ENCODE data around the gene HEMK1. TPM values are rescaled to one million over a fixed set of nuclear protein-coding genes. Genes with fewer than 3 reads are reported as not detected.

Gene HEMK1
- total and polyA plus RNA-seq, 2 of the 8 experiments (the other 6 are each of a cell fraction or from before 2014, with no cell fraction given), result 9.7 to 10.6 TPM

DNA sequence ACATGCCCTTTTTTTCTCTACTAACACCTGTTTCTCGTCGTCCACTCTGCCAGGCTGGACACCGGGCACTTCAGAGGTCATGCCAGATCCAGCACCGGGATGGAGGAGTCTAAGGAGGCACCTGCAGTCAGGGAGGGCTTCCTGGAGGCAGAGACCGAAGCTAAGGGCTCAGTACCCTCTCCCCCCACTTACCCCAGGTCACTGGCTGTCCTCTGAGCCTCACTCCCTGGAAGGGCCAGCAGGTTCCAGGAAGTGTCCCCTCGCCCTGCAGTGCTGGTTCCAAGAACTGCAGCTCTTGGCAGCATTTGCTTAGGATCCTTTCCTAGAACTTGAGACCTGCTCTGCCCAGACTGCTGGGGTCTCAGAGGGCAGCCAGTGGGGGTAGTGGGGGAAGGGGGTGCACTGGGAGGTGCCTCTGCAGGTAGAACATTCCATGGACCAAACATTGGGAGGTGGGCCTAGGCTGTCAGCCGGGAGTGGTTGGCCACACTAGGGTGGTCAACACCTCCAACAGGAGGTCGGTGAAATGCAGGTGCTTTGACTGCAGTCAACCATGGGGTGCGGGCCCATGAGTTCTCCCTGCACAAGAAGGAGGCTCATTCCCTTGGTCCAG lies 30.9 kb downstream of the HEMK1 start:
- FAIRE-seq, result no peak
- no peak overlapping the region for H3K9ac ChIP-seq (replicated peaks in 1 of 4; ENCODE audit: extremely low read depth in 1 of 4, low read depth in 3 of 4, low read length in 3 of 4)

More for the DNA sequence above, 30.9 kb downstream of the HEMK1 start:
- Histone ChIP-seq H4K20me1 (replicated peaks in 1 of 2; ENCODE audit: control insufficient read depth in 1 of 2, insufficient read depth in 2 of 2, low read length in 2 of 2) (peaks cover under 1 to 3% of the 10 kb centered on the region in 2 experiments), H4K8ac (ENCODE audit: extremely low read depth, insufficient read depth, low read length) (no peak overlapping the region; the same call in 1 of the 2 replicates), H3K4ac (replicated peaks; ENCODE audit: insufficient read length, low read depth, low read length) (no peak overlapping the region), H2BK20ac (ENCODE audit: low read length) (no peak overlapping the region), H3K79me2 (ENCODE audit: control insufficient read depth in 1 of 2, insufficient read depth in 2 of 2, low read length in 2 of 2) (no peaks in the 10 kb centered on the region), H3K9me3 (ENCODE audit: insufficient read depth in 2 of 2, low read depth in 1 of 2, low read length in 1 of 2) (no peaks in the 10 kb centered on the region), H3K18ac (ENCODE audit: extremely low read depth, low read length) (no peak overlapping the region), H4K91ac (replicated peaks; ENCODE audit: insufficient read length, low read length) (peak overlapping the region; percentile 19), H4K5ac (ENCODE audit: insufficient read length, low read depth, low read length) (no peak overlapping the region), H2AFZ (ENCODE audit: low read length) (no peak overlapping the region), H3K27me3 (replicated peaks in 1 of 4; ENCODE audit: control insufficient read depth in 3 of 4, extremely low read depth in 1 of 4, insufficient read depth in 3 of 4, low read length in 3 of 4) (peaks cover 0 to 2% (median 0%) of the 10 kb centered on the region in 4 experiments; a peak in 1 of 7 replicates), H3K23me2 (ENCODE audit: low read depth, low read length) (no peaks in the 10 kb centered on the region), H2AK5ac (ENCODE audit: low read depth, low read length) (no peak overlapping the region; the same call in 1 of the 2 replicates), H3K27ac (ENCODE audit: low read depth, low read length) (no peak overlapping the region), H2BK5ac (ENCODE audit: low read depth, low read length) (no peak overlapping the region), H3K4me2 (ENCODE audit: insufficient read depth in 1 of 2, low read depth in 2 of 2, low read length in 2 of 2) (no peak overlapping the region), H3K4me1 (replicated peaks in 1 of 4; ENCODE audit: control insufficient read depth in 3 of 4, insufficient read depth in 4 of 4, low read length in 3 of 4) (no peaks in the 10 kb centered on the region), H3K56ac (replicated peaks; ENCODE audit: insufficient read length, low read depth, low read length) (no peak overlapping the region), H2BK120ac (replicated peaks; ENCODE audit: low read depth, low read length) (no peak overlapping the region), H3K79me1 (ENCODE audit: low read depth, low read length) (no peaks in the 10 kb centered on the region), H3K23ac (ENCODE audit: insufficient read length) (no peak overlapping the region), H2BK12ac (ENCODE audit: low read depth, low read length) (no peak overlapping the region), H2BK15ac (ENCODE audit: low read length) (no peak overlapping the region), H3K14ac (ENCODE audit: insufficient read length) (no peak overlapping the region), H3K36me3 (ENCODE audit: control insufficient read depth in 2 of 4, insufficient read depth in 4 of 4, low read length in 3 of 4) (no peaks in the 10 kb centered on the region), H3K4me3 (ENCODE audit: extremely low read depth in 1 of 4, insufficient read depth in 2 of 4, low read depth in 3 of 4, low read length in 4 of 4) (no peak overlapping the region)
- POLR2A ChIA-PET (ENCODE audit: partially characterized antibody), result interaction anchor here (1.5 to 1.7 kb wide), 2 partner anchors 9 to 19 kb away, joined by 4 to 7 read pairs; no protein-coding TSS in a partner anchor
- WGBS, 2 experiments (ENCODE audit: extremely low coverage in 1 of 2, insufficient coverage in 1 of 2, insufficient read length in 1 of 2, insufficient replicate concordance in 2 of 2, low coverage in 1 of 2, low lambda C conversion rate in 2 of 2, missing lambda C conversion rate in 1 of 2), result 86% methylated on average over 8 of the region's 9 CpGs; no CpG with 5 or more reads in 1 of the 2 experiments
- DNase-seq (ENCODE audit: low read depth in 1 of 2, low spot score in 2 of 2), result no peak
- TF ChIP-seq TCF12 (IDR thresholded peaks at IDR 0.05; ENCODE audit: low read depth, low read length) (no peak), KDM5A (IDR thresholded peaks at IDR 0.05; ENCODE audit: low read length) (no peak), PHF8 (conservative IDR thresholded peaks at IDR 0.05; ENCODE audit: low read depth, low read length) (no peak), CREB1 (IDR thresholded peaks at IDR 0.05) (no peak), RNF2 (IDR thresholded peaks at IDR 0.05; ENCODE audit: borderline replicate concordance, low read depth, low read length, missing control alignments, poor library complexity, severe bottlenecking) (no peak)
- CTCF ChIA-PET (ENCODE audit: partially characterized antibody), result interaction anchor here (2.5 to 50.4 kb wide), 5 partner anchors 9 to 50 kb away, joined by 10 to 1262 read pairs (median 233); partner anchors contain the start of genes C3orf18, DOCK3, HEMK1 and MAPKAPK3
